ENCODE data around the gene WNT1. TPM values are rescaled to one million over a fixed set of nuclear protein-coding genes. Genes with fewer than 3 reads are reported as not detected.

Gene WNT1
- total RNA-seq, 1 experiment from 2014 or later, result not detected

DNA sequence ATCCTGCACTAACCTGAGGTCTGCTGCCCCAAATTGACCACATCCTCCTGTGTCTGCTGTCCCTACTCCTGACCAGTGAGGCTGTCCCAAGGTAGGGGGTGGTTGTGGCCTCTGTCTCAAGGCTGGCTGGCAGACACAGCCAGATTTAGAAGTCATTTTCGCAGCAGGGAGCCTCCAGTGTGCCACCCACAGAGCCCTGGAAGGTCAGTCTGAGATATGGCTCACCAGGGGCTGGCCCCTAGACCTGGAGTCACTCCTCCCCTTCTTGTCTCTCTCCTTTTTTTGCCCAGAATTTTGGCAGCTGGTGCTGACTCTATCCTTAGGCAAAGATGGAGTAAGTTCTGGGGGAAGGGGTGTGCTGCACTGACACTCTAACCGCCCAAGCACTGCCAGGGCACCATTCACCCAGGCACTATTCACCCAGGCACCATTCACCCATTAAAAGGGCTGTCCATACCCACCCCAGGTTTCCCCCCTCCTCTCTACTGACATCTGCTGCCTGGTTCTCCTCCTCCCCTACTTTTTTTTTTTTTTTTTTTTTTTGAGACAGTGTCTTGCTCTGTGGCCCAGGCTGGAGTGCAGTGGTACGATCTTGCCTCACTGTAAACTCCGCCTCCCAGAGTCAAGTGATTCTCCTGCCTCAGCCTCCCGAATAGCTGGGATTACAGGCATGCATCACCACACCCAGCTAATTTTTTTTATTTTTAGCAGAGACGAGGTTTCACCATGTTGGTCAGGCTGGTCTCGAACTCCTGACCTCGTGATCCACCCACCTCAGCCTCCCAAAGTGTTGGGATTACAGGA, 13.3 kb downstream of the WNT1 start:
- TF ChIP-seq, protein P1, sequence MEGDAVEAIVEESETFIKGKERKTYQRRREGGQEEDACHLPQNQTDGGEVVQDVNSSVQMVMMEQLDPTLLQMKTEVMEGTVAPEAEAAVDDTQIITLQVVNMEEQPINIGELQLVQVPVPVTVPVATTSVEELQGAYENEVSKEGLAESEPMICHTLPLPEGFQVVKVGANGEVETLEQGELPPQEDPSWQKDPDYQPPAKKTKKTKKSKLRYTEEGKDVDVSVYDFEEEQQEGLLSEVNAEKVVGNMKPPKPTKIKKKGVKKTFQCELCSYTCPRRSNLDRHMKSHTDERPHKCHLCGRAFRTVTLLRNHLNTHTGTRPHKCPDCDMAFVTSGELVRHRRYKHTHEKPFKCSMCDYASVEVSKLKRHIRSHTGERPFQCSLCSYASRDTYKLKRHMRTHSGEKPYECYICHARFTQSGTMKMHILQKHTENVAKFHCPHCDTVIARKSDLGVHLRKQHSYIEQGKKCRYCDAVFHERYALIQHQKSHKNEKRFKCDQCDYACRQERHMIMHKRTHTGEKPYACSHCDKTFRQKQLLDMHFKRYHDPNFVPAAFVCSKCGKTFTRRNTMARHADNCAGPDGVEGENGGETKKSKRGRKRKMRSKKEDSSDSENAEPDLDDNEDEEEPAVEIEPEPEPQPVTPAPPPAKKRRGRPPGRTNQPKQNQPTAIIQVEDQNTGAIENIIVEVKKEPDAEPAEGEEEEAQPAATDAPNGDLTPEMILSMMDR (IDR thresholded peaks at IDR 0.05; ENCODE audit: unreplicated experiment), result no peak
- DNase-seq, result no peak
- Mint-ChIP-seq H3K4me3 (ENCODE audit: low read depth, unreplicated experiment) (no peak overlapping the region), H3K36me3 (ENCODE audit: insufficient read depth, unreplicated experiment) (no peaks in the 10 kb centered on the region), H3K27me3 (ENCODE audit: unreplicated experiment) (peaks cover 78% of the 10 kb centered on the region), H3K27ac (ENCODE audit: unreplicated experiment) (no peak overlapping the region), H3K4me1 (ENCODE audit: low read depth, unreplicated experiment) (peaks cover 9% of the 10 kb centered on the region), H3K9me3 (ENCODE audit: low read depth, unreplicated experiment) (no peaks in the 10 kb centered on the region)
- CTCF ChIA-PET, result no interaction called here
- BruUV-seq (replicated peaks), result no TSS peak
- intact Hi-C loops (cut with micrococcal nuclease; ENCODE audit: unreplicated experiment), result no loop called here

- H3K4me1 Mint-ChIP-seq (ENCODE audit: low read depth, unreplicated experiment), result peaks cover 9% of the 10 kb centered on the region
- TF ChIP-seq, protein P1 (IDR thresholded peaks at IDR 0.05; ENCODE audit: unreplicated experiment), result no peak
- intact Hi-C loops (cut with micrococcal nuclease; ENCODE audit: unreplicated experiment), result no loop called here
- CTCF ChIA-PET, result interaction anchor here (1.9 kb wide), 1 partner anchor 11 kb away, joined by 5 read pairs; no protein-coding TSS in a partner anchor
- no peak for DNase-seq
- H3K9me3 Mint-ChIP-seq (ENCODE audit: low read depth, unreplicated experiment), result no peaks in the 10 kb centered on the region
- no peak overlapping the region for H3K4me3 Mint-ChIP-seq (ENCODE audit: low read depth, unreplicated experiment)
- no peak overlapping the region for H3K27ac Mint-ChIP-seq (ENCODE audit: unreplicated experiment)
- H3K36me3 Mint-ChIP-seq (ENCODE audit: insufficient read depth, unreplicated experiment), result no peaks in the 10 kb centered on the region
- BruUV-seq (replicated peaks), result no TSS peak
- H3K27me3 Mint-ChIP-seq (ENCODE audit: unreplicated experiment), result peaks cover 59% of the 10 kb centered on the region
These were observed 15.7 kb downstream of the WNT1 start for GRCh38 chr12:48993787-48994186.

- H3K9me3 Mint-ChIP-seq (ENCODE audit: low read depth, unreplicated experiment), result no peaks in the 10 kb centered on the region
- H3K4me3 Mint-ChIP-seq (ENCODE audit: low read depth, unreplicated experiment), result peak overlapping the region; percentile 64
- peaks cover 52% of the 10 kb centered on the region for H3K27me3 Mint-ChIP-seq (ENCODE audit: unreplicated experiment)
- no peak for DNase-seq
- CTCF ChIA-PET, result interaction anchor here (1.9 kb wide), 1 partner anchor 11 kb away, joined by 5 read pairs; no protein-coding TSS in a partner anchor
- no peak overlapping the region for H3K27ac Mint-ChIP-seq (ENCODE audit: unreplicated experiment)
- intact Hi-C loops (cut with micrococcal nuclease; ENCODE audit: unreplicated experiment), result loop anchor here (5.0 kb wide), 1 partner anchor 142 kb away; the partner anchor contains the start of gene DDX23
- peaks cover 11% of the 10 kb centered on the region for H3K4me1 Mint-ChIP-seq (ENCODE audit: low read depth, unreplicated experiment)
- no TSS peak for BruUV-seq (replicated peaks)
- TF ChIP-seq, protein P1 (IDR thresholded peaks at IDR 0.05; ENCODE audit: unreplicated experiment), result no peak
- peaks cover 2% of the 10 kb centered on the region for H3K36me3 Mint-ChIP-seq (ENCODE audit: insufficient read depth, unreplicated experiment)
These were observed 16.3 kb downstream of the WNT1 start for GRCh38 chr12:48994224-48995085.

- TF ChIP-seq, protein P1 (IDR thresholded peaks at IDR 0.05; ENCODE audit: unreplicated experiment), result no peak
- Mint-ChIP-seq H3K4me3 (ENCODE audit: low read depth, unreplicated experiment) (peak overlapping the region; percentile 64), H3K36me3 (ENCODE audit: insufficient read depth, unreplicated experiment) (peaks cover 5% of the 10 kb centered on the region), H3K27ac (ENCODE audit: unreplicated experiment) (no peak overlapping the region), H3K4me1 (ENCODE audit: low read depth, unreplicated experiment) (peaks cover 17% of the 10 kb centered on the region), H3K27me3 (ENCODE audit: unreplicated experiment) (peaks cover 44% of the 10 kb centered on the region), H3K9me3 (ENCODE audit: low read depth, unreplicated experiment) (no peaks in the 10 kb centered on the region)
- no TSS peak for BruUV-seq (replicated peaks)
- intact Hi-C loops (cut with micrococcal nuclease; ENCODE audit: unreplicated experiment), result loop anchor here (5.0 kb wide), 1 partner anchor 143 kb away; the partner anchor contains the start of gene DDX23
- CTCF ChIA-PET, result no interaction called here
- DNase-seq, result peak; percentile 80
These were observed 17.2 kb downstream of the WNT1 start for GRCh38 chr12:48995086-48995879.

Data from Calu3 (cell line).